ENCODE data around the gene TENM3.

DNA sequence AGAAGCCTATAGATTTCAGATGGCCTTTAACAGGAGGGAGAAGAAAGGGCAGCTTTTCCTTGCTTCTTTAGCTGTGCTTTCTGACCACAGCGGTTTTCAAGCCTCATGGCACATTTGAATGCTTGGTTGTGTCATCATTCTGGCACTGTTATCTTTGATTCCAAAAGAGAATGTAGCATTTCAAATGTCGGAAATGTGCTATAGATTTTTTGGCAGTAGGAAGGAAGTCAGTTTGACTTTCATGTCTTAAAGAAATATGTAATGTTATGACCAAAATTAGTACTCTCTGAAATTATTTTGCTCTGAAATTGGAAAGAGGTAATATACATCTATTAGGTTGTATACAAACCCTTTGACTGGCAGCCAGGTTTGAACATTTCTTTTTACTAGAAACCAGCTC, 171.9 kb downstream of the TENM3 start:
- TF ChIP-seq, protein P1, sequence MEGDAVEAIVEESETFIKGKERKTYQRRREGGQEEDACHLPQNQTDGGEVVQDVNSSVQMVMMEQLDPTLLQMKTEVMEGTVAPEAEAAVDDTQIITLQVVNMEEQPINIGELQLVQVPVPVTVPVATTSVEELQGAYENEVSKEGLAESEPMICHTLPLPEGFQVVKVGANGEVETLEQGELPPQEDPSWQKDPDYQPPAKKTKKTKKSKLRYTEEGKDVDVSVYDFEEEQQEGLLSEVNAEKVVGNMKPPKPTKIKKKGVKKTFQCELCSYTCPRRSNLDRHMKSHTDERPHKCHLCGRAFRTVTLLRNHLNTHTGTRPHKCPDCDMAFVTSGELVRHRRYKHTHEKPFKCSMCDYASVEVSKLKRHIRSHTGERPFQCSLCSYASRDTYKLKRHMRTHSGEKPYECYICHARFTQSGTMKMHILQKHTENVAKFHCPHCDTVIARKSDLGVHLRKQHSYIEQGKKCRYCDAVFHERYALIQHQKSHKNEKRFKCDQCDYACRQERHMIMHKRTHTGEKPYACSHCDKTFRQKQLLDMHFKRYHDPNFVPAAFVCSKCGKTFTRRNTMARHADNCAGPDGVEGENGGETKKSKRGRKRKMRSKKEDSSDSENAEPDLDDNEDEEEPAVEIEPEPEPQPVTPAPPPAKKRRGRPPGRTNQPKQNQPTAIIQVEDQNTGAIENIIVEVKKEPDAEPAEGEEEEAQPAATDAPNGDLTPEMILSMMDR (IDR thresholded peaks at IDR 0.05; ENCODE audit: low read depth, low read length, poor library complexity, severe bottlenecking) = no peak
- no peak for TF ChIP-seq EZH2phosphoT487 (IDR thresholded peaks at IDR 0.05; ENCODE audit: borderline replicate concordance, low read length)
